Measurements from ENCODE around the gene KCTD1. TPM values are rescaled to one million over a fixed set of nuclear protein-coding genes. Genes with fewer than 3 reads are reported as not detected.

KCTD1 gene
- total RNA-seq, 1 donor from 2014 or later, result 40.2 TPM

GRCh38 chr18:26422472-26423162 is 125.7 kb downstream of the KCTD1 start:
- no peak overlapping the region for H3K4me3 ChIP-seq (ENCODE audit: low read depth, low read length)
- DNase-seq (ENCODE audit: low read depth), result no peak
- TF ChIP-seq CTCF (conservative IDR thresholded peaks at IDR 0.05; ENCODE audit: low read depth, low read length), result no peak

- no peak overlapping the region for H3K4me3 ChIP-seq (ENCODE audit: low read depth, low read length)
- no peak for TF ChIP-seq CTCF (conservative IDR thresholded peaks at IDR 0.05; ENCODE audit: low read depth, low read length)
- DNase-seq (ENCODE audit: low read depth), result no peak
Observed at GRCh38 chr18:26421931-26422330, 126.4 kb downstream of the KCTD1 start.

- H3K4me3 ChIP-seq (ENCODE audit: low read depth, low read length), result no peak overlapping the region
- TF ChIP-seq CTCF (conservative IDR thresholded peaks at IDR 0.05; ENCODE audit: low read depth, low read length), result no peak
- no peak for DNase-seq (ENCODE audit: low read depth)
Observed at GRCh38 chr18:26421503-26421902, 126.8 kb downstream of the KCTD1 start.

GRCh38 chr18:26419746-26420145 is 128.6 kb downstream of the KCTD1 start:
- no peak for TF ChIP-seq CTCF (conservative IDR thresholded peaks at IDR 0.05; ENCODE audit: low read depth, low read length)
- no peak overlapping the region for H3K4me3 ChIP-seq (ENCODE audit: low read depth, low read length)
- no peak for DNase-seq (ENCODE audit: low read depth)

- H3K4me3 ChIP-seq (ENCODE audit: low read depth, low read length), result no peak overlapping the region
- DNase-seq (ENCODE audit: low read depth), result no peak
- TF ChIP-seq CTCF (conservative IDR thresholded peaks at IDR 0.05; ENCODE audit: low read depth, low read length), result no peak
Observed at GRCh38 chr18:26418225-26418624, 130.1 kb downstream of the KCTD1 start.

- no peak for DNase-seq (ENCODE audit: low read depth)
- no peak for TF ChIP-seq CTCF (conservative IDR thresholded peaks at IDR 0.05; ENCODE audit: low read depth, low read length)
- H3K4me3 ChIP-seq (ENCODE audit: low read depth, low read length), result no peak overlapping the region
Observed at GRCh38 chr18:26417190-26417589, 131.2 kb downstream of the KCTD1 start.

- DNase-seq (ENCODE audit: low read depth), result no peak
- TF ChIP-seq CTCF (conservative IDR thresholded peaks at IDR 0.05; ENCODE audit: low read depth, low read length), result no peak
- H3K4me3 ChIP-seq (ENCODE audit: low read depth, low read length), result no peak overlapping the region
Observed at GRCh38 chr18:26416652-26417150, 131.7 kb downstream of the KCTD1 start.
